ENCODE results near the gene ZPBP2. TPM values are rescaled to one million over a fixed set of nuclear protein-coding genes. Genes with fewer than 3 reads are reported as not detected.

The ZPBP2 gene
- total and polyA plus RNA-seq, 9 of the 15 experiments (the other 6 are each of a cell fraction or from before 2014, with no cell fraction given) = not detected

DNA sequence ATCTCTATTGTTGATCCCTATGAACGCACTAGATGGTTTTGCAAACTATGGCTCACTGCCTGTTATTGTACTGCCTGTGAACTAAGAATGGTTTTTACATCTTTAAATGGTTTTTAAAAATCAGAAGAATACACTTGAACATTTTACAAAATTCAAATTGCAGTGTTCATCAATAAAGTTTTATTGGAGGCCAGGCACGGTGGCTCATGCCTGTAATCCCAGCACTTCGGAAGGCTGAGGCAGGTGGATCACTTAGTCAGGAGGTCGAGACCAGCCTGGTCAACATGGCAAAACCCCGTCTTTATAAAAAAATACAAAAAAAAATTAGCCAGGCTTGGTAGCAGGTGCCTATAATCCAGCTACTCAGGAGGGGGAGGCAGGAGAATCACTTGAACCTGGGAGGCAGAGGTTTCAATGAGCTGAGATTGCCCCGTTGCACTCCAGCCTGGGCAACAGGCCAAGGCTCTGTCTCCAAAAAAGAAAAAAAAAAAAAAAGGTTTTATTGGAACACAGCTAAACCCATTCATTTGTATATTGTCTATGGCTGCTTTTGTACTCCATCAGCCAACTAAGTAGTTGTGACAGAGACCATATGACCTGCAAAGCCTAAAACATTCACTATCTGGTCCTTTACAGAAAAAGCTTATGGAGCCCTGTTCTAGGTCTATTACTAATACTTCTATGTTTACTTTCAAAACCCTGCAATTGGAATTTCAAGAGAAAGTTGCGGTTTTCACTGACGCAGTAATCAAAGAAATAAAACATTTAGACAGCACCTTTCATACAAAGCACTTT lies 22.8 kb upstream of the ZPBP2 start:
- no peak overlapping the region for H3K9ac ChIP-seq (ENCODE audit: insufficient read depth in 1 of 2, low read depth in 2 of 2, low read length in 2 of 2)
- no peak overlapping the region for H3K27ac ChIP-seq (ENCODE audit: extremely low read depth, low read depth, low read length)
- WGBS (ENCODE audit: insufficient coverage, low coverage, missing lambda C conversion rate) = 8% methylated on average over 8 of the region's 8 CpGs
- in situ Hi-C loops (cut with MboI) = no loop called here
- H3K4me1 ChIP-seq (replicated peaks in 1 of 2; ENCODE audit: control insufficient read depth in 2 of 2, insufficient read depth in 2 of 2, low read length in 2 of 2) = no peaks in the 10 kb centered on the region
- H4K20me1 ChIP-seq (replicated peaks; ENCODE audit: control insufficient read depth, insufficient read depth, low read length) = no peaks in the 10 kb centered on the region
- CTCF ChIA-PET (ENCODE audit: low intra/inter-chr PET ratio) = no interaction called here
- no peaks in the 10 kb centered on the region for H3K79me2 ChIP-seq (ENCODE audit: control insufficient read depth, insufficient read depth, low read length)
- no peaks in the 10 kb centered on the region for H3K36me3 ChIP-seq (ENCODE audit: control insufficient read depth, insufficient read depth, low read length)
- POLR2A ChIA-PET = interaction anchor here (0.5 kb wide), 2 partner anchors 18 to 23 kb away, joined by 3 read pairs; no protein-coding TSS in a partner anchor
- no TSS peak for BruUV-seq (replicated peaks)
- no peak overlapping the region for H2AFZ ChIP-seq (ENCODE audit: low read depth, low read length)
- H3K9me3 ChIP-seq (replicated peaks; ENCODE audit: control insufficient read depth, insufficient read depth, low read depth, low read length) = no peaks in the 10 kb centered on the region
- DNase-seq (ENCODE audit: extremely low read depth in 1 of 4, low spot score in 3 of 4) (no peak), ATAC-seq (no peak), FAIRE-seq (no peak)
- no peak overlapping the region for H3K4me2 ChIP-seq (ENCODE audit: insufficient read depth, low read length)
- intact Hi-C loops (cut with micrococcal nuclease) = no loop called here
- TF ChIP-seq ZNF445 (CRISPR knock-in tag; IDR thresholded peaks at IDR 0.05; ENCODE audit: low read depth) = no peak
- TF ChIP-seq, protein P1, sequence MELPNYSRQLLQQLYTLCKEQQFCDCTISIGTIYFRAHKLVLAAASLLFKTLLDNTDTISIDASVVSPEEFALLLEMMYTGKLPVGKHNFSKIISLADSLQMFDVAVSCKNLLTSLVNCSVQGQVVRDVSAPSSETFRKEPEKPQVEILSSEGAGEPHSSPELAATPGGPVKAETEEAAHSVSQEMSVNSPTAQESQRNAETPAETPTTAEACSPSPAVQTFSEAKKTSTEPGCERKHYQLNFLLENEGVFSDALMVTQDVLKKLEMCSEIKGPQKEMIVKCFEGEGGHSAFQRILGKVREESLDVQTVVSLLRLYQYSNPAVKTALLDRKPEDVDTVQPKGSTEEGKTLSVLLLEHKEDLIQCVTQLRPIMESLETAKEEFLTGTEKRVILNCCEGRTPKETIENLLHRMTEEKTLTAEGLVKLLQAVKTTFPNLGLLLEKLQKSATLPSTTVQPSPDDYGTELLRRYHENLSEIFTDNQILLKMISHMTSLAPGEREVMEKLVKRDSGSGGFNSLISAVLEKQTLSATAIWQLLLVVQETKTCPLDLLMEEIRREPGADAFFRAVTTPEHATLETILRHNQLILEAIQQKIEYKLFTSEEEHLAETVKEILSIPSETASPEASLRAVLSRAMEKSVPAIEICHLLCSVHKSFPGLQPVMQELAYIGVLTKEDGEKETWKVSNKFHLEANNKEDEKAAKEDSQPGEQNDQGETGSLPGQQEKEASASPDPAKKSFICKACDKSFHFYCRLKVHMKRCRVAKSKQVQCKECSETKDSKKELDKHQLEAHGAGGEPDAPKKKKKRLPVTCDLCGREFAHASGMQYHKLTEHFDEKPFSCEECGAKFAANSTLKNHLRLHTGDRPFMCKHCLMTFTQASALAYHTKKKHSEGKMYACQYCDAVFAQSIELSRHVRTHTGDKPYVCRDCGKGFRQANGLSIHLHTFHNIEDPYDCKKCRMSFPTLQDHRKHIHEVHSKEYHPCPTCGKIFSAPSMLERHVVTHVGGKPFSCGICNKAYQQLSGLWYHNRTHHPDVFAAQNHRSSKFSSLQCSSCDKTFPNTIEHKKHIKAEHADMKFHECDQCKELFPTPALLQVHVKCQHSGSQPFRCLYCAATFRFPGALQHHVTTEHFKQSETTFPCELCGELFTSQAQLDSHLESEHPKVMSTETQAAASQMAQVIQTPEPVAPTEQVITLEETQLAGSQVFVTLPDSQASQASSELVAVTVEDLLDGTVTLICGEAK (IDR thresholded peaks at IDR 0.05) = peak; percentile 81
- TF ChIP-seq, protein P1 (CRISPR knock-in tag; IDR thresholded peaks at IDR 0.05) = no peak
- H3K27me3 ChIP-seq (ENCODE audit: control insufficient read depth in 2 of 2, insufficient read depth in 2 of 2, low read length in 2 of 2) = peaks cover 8 to 17% of the 10 kb centered on the region in 2 experiments; a peak in 3 of 5 replicates
- no peaks in the 10 kb centered on the region for H3K9me1 ChIP-seq (ENCODE audit: control insufficient read depth, insufficient read depth, low read length)
- no peak overlapping the region for H3K4me3 ChIP-seq

All from K562 (cell line).